HL-60/S4 (cell line): Measurements from ENCODE around the gene ATP5MC2.
"Not testable (repeated sequence)": the region's sequence is repeated elsewhere in the genome, so short reads cannot be mapped to it uniquely, and the experiment has no call there.

Experiments used
- in situ Hi-C: fragments of 300-500 bp; cut with MboI; formaldehyde crosslinking; loops from 2 replicates; pipeline ENCODE4 v1.14.3; 2022; ENCODE audit warnings: low sequenced_read_pairs

The ATP5MC2 gene

GRCh38 chr12:53657041-53657440, 18.8 kb downstream of the ATP5MC2 start:
- in situ Hi-C loops = no loop called here

- in situ Hi-C loops = no loop called here
Measured at GRCh38 chr12:53653595-53653994, 22.3 kb downstream of the ATP5MC2 start.

GRCh38 chr12:53652366-53652765, 23.5 kb downstream of the ATP5MC2 start:
- in situ Hi-C loops = no loop called here

GRCh38 chr12:53651737-53652136, 24.1 kb downstream of the ATP5MC2 start:
- in situ Hi-C loops = no loop called here

- in situ Hi-C loops = not testable (repeated sequence)
Measured at GRCh38 chr12:53646300-53646699, 29.6 kb downstream of the ATP5MC2 start.

- in situ Hi-C loops = no loop called here
Measured at GRCh38 chr12:53645165-53645564, 30.7 kb downstream of the ATP5MC2 start.

GRCh38 chr12:53644133-53644532, 31.8 kb downstream of the ATP5MC2 start:
- in situ Hi-C loops = no loop called here

- in situ Hi-C loops = no loop called here
Measured at GRCh38 chr12:53643232-53643979, 32.5 kb downstream of the ATP5MC2 start.

- in situ Hi-C loops = no loop called here
Measured at GRCh38 chr12:53638057-53638456, 37.8 kb downstream of the ATP5MC2 start.

- in situ Hi-C loops = no loop called here
Measured at GRCh38 chr12:53636641-53637040, 39.2 kb downstream of the ATP5MC2 start.

- in situ Hi-C loops = not testable (repeated sequence)
Measured at GRCh38 chr12:53635708-53636107, 40.2 kb downstream of the ATP5MC2 start.

GRCh38 chr12:53631721-53632120, 44.2 kb downstream of the ATP5MC2 start:
- in situ Hi-C loops = no loop called here

- in situ Hi-C loops = no loop called here
Measured at GRCh38 chr12:53627919-53628318, 48.0 kb downstream of the ATP5MC2 start.

- in situ Hi-C loops = no loop called here
Measured at GRCh38 chr12:53626702-53627169, 49.1 kb downstream of the ATP5MC2 start.

- in situ Hi-C loops = no loop called here
Measured at GRCh38 chr12:53625946-53626701, 49.8 kb downstream of the ATP5MC2 start, which contains the start of gene ATF7. TSS of gene ATF7 (minus strand) at chr12:53626382. CDS start at chr12:53601000, 25,382 bp downstream.

- in situ Hi-C loops = no loop called here
Measured at GRCh38 chr12:53625373-53625945, 50.4 kb downstream of the ATP5MC2 start.

- in situ Hi-C loops = no loop called here
Measured at GRCh38 chr12:53624956-53625355, 50.9 kb downstream of the ATP5MC2 start.

GRCh38 chr12:53624458-53624857, 51.4 kb downstream of the ATP5MC2 start:
- in situ Hi-C loops = no loop called here

GRCh38 chr12:53623548-53624385, 52.1 kb downstream of the ATP5MC2 start:
- in situ Hi-C loops = no loop called here

GRCh38 chr12:53622724-53623123, 53.2 kb downstream of the ATP5MC2 start:
- in situ Hi-C loops = no loop called here

- in situ Hi-C loops = no loop called here
Measured at GRCh38 chr12:53618275-53618674, 57.6 kb downstream of the ATP5MC2 start.
